ENCODE data around the gene GOLGA2.
"Not testable (repeated sequence)": the region's sequence is repeated elsewhere in the genome, so short reads cannot be mapped to it uniquely, and the experiment has no call there.

Gene GOLGA2

GRCh38 chr9:128294142-128294541 is 18.3 kb upstream of the GOLGA2 start:
- no peak for DNase-seq (ENCODE audit: low read depth)

GRCh38 chr9:128293091-128293490 is 17.3 kb upstream of the GOLGA2 start:
- no peak for DNase-seq (ENCODE audit: low read depth)

- no peak for DNase-seq (ENCODE audit: low read depth)
These were observed 16.2 kb upstream of the GOLGA2 start for GRCh38 chr9:128292009-128292408.

- DNase-seq (ENCODE audit: low read depth) = no peak
These were observed 12.6 kb upstream of the GOLGA2 start for GRCh38 chr9:128288273-128289004.

GRCh38 chr9:128286440-128286839 is 10.6 kb upstream of the GOLGA2 start:
- no peak for DNase-seq (ENCODE audit: low read depth)

- DNase-seq (ENCODE audit: low read depth) = no peak
These were observed 9.4 kb upstream of the GOLGA2 start for GRCh38 chr9:128285033-128285784.

- no peak for DNase-seq (ENCODE audit: low read depth)
These were observed 6.7 kb upstream of the GOLGA2 start for GRCh38 chr9:128282500-128282899.

GRCh38 chr9:128280084-128280622 is 4.3 kb upstream of the GOLGA2 start:
- no peak for DNase-seq (ENCODE audit: low read depth)

GRCh38 chr9:128279088-128280073 is 3.6 kb upstream of the GOLGA2 start:
- not testable (repeated sequence) for DNase-seq (ENCODE audit: low read depth)

- DNase-seq (ENCODE audit: low read depth) = no peak
These were observed 915 bp upstream of the GOLGA2 start for GRCh38 chr9:128276574-128277270.

- peak; percentile 99 for DNase-seq (ENCODE audit: low read depth)
These were observed 284 bp upstream of the GOLGA2 start, which contains the start of gene SWI5 for GRCh38 chr9:128276008-128276573. Gene SWI5, plus strand, starts transcription at chr9:128276276.

GRCh38 chr9:128274245-128274644 is 1.6 kb downstream of the GOLGA2 start:
- no peak for DNase-seq (ENCODE audit: low read depth)

GRCh38 chr9:128271512-128271911 is 4.3 kb downstream of the GOLGA2 start:
- DNase-seq (ENCODE audit: low read depth) = no peak

- DNase-seq (ENCODE audit: low read depth) = no peak
These were observed 4.7 kb downstream of the GOLGA2 start for GRCh38 chr9:128271112-128271511.

- DNase-seq (ENCODE audit: low read depth) = no peak
These were observed 8.8 kb downstream of the GOLGA2 start for GRCh38 chr9:128266868-128267590.

GRCh38 chr9:128265348-128265847 is 10.4 kb downstream of the GOLGA2 start:
- no peak for DNase-seq (ENCODE audit: low read depth)

- no peak for DNase-seq (ENCODE audit: low read depth)
These were observed 13.1 kb downstream of the GOLGA2 start for GRCh38 chr9:128262687-128263086.

GRCh38 chr9:128260340-128260739 is 15.5 kb downstream of the GOLGA2 start:
- no peak for DNase-seq (ENCODE audit: low read depth)

GRCh38 chr9:128259156-128259555 is 16.7 kb downstream of the GOLGA2 start:
- no peak for DNase-seq (ENCODE audit: low read depth)

GRCh38 chr9:128258326-128258725 is 17.5 kb downstream of the GOLGA2 start:
- DNase-seq (ENCODE audit: low read depth) = no peak

Data from activated T-helper 1 cell treated with Interleukin-2 at 50 U/mL for 16 hours (primary cell).